SK-N-DZ (cell line): ENCODE data around the gene LBP.

ENCODE experiments used
- small RNA-seq, 2 experiments: library from RNA; depleted of rRNA; stranded (forward); fragments of <200 nt; gene quantifications; one replicate each; pipeline ENCODE3, GENCODE V24; 2014

LBP gene

Small RNA genes within 50 kb of the gene (small RNA-seq; reads per million reads assigned to genes)
- gene RF00056 (0 reads per million in 2 experiments), gene SNORA71B (18.7 to 65.0 reads per million in 2 experiments)
